Activated CD8-positive, alpha-beta T cell treated with anti-CD3 and anti-CD28 coated beads for 36 hours (primary cell): ENCODE results near the gene TXNL4A. TPM values are rescaled to one million over a fixed set of nuclear protein-coding genes. Genes with fewer than 3 reads are reported as not detected.

Source experiments
- ATAC-seq: fragments of 200-7000 bp; cut with Tn5 transposase; one replicate; pipeline ENCODE4 v1.10.0; 2021; ENCODE audit warnings: mild to moderate bottlenecking, moderate library complexity
- CTCF ChIA-PET: fragments of 350-600 bp; sonication (Branson Sonifier 250); formaldehyde crosslinking; loops from one replicate; lab custom pipeline; 2021; ENCODE audit warnings: antibody characterized with exemption; lab: Charles Lee
- POLR2A ChIA-PET: fragments of 350-600 bp; sonication (Branson Sonifier 250); formaldehyde crosslinking; loops from one replicate; lab custom pipeline; 2021; ENCODE audit warnings: antibody characterized with exemption; lab: Charles Lee
- DNase-seq: peaks from one replicate; pipeline ENCODE4 v3.0.0-alpha.2; 2020
- H3K27ac Mint-ChIP-seq: one replicate; pipeline ENCODE4 v1.8.0; 2021; ENCODE audit warnings: mild to moderate bottlenecking, mixed read lengths
- H3K27me3 Mint-ChIP-seq: one replicate; pipeline ENCODE4 v1.8.0; 2021; ENCODE audit warnings: mixed read lengths
- H3K36me3 Mint-ChIP-seq: one replicate; pipeline ENCODE4 v1.8.0; 2021; ENCODE audit warnings: low read depth, mixed read lengths
- H3K4me1 Mint-ChIP-seq: one replicate; pipeline ENCODE4 v1.8.0; 2021; ENCODE audit warnings: low read depth, mixed read lengths
- H3K4me3 Mint-ChIP-seq: one replicate; pipeline ENCODE4 v1.8.0; 2021; ENCODE audit warnings: mild to moderate bottlenecking, moderate library complexity, mixed read lengths
- H3K9me3 Mint-ChIP-seq: one replicate; pipeline ENCODE4 v1.8.0; 2021; ENCODE audit warnings: mixed read lengths
- intact Hi-C: fragments of 100-400 bp; cut with micrococcal nuclease; formaldehyde crosslinking; loops from one replicate; pipeline ENCODE4 v1.10.0; 2022
- total RNA-seq, 2 experiments: library from RNA; stranded (reverse); gene quantifications; one replicate each; pipeline ENCODE4 v1.2.3, GENCODE V29; 2021
- TF ChIP-seq, protein P1 (sequence below): fragments of 200-600 bp; IDR thresholded peaks from one replicate; pipeline ENCODE4 v1.8.0; 2022; ENCODE audit warnings: antibody characterized with exemption, mild to moderate bottlenecking

TXNL4A gene
- total RNA-seq, 2 experiments from 2014 or later = 172 to 189 TPM

DNA sequence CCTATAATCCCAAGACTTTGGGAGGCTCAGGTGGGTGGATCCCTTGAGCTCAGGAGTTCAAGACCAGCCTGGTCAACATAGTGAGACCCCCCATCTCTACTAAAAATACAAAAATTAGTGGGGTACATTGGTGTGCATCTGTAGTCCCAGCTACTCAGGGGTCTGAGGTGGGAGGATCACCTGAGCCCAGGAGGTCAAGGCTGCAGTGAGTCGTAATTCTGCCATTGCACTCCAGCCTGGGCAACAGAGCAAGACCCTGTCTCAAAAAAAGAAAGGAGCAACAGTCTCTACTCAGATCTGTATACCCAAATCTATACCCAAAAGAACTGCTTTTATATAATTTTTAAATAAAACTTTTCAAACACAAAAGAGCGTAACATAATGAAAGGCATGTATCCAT, 29.4 kb downstream of the TXNL4A start:
- no peak for DNase-seq
- Mint-ChIP-seq H3K36me3 (no peaks in the 10 kb centered on the region), H3K9me3 (no peaks in the 10 kb centered on the region), H3K27ac (no peak overlapping the region), H3K4me1 (peaks cover 28% of the 10 kb centered on the region), H3K27me3 (no peaks in the 10 kb centered on the region), H3K4me3 (no peak overlapping the region)
- CTCF ChIA-PET = interaction anchor here (1.0 kb wide), 1 partner anchor 31 kb away, joined by 3 read pairs; no protein-coding TSS in a partner anchor
- no peak for ATAC-seq
- intact Hi-C loops = no loop called here
- TF ChIP-seq, protein P1, sequence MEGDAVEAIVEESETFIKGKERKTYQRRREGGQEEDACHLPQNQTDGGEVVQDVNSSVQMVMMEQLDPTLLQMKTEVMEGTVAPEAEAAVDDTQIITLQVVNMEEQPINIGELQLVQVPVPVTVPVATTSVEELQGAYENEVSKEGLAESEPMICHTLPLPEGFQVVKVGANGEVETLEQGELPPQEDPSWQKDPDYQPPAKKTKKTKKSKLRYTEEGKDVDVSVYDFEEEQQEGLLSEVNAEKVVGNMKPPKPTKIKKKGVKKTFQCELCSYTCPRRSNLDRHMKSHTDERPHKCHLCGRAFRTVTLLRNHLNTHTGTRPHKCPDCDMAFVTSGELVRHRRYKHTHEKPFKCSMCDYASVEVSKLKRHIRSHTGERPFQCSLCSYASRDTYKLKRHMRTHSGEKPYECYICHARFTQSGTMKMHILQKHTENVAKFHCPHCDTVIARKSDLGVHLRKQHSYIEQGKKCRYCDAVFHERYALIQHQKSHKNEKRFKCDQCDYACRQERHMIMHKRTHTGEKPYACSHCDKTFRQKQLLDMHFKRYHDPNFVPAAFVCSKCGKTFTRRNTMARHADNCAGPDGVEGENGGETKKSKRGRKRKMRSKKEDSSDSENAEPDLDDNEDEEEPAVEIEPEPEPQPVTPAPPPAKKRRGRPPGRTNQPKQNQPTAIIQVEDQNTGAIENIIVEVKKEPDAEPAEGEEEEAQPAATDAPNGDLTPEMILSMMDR = no peak
- POLR2A ChIA-PET = no interaction called here

DNA sequence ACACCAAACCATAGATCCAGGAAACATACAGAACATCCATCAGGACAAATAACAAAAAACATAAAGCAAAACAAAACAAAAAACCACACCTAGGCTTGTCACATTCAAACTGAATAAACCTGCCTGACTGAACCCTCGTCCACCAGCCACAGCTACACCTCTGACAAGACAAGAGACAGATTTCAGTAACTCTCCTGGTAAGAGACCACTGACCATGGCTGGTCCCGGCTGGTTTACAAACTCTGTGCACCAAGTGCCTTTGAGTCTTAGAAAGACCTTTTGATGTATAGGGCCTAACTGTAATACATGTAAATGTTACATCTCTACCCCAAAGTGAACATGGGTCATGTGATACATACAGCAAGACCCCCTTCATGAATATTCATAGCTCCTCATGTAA, 32.1 kb downstream of the TXNL4A start:
- ATAC-seq (no peak), DNase-seq (no peak)
- Mint-ChIP-seq H3K4me1 (peaks cover 9% of the 10 kb centered on the region), H3K4me3 (no peak overlapping the region), H3K27me3 (no peaks in the 10 kb centered on the region), H3K36me3 (no peaks in the 10 kb centered on the region), H3K9me3 (no peaks in the 10 kb centered on the region), H3K27ac (no peak overlapping the region)
- ChIA-PET CTCF (no interaction called here), POLR2A (no interaction called here)
- intact Hi-C loops = no loop called here
- TF ChIP-seq, protein P1 = no peak

DNA sequence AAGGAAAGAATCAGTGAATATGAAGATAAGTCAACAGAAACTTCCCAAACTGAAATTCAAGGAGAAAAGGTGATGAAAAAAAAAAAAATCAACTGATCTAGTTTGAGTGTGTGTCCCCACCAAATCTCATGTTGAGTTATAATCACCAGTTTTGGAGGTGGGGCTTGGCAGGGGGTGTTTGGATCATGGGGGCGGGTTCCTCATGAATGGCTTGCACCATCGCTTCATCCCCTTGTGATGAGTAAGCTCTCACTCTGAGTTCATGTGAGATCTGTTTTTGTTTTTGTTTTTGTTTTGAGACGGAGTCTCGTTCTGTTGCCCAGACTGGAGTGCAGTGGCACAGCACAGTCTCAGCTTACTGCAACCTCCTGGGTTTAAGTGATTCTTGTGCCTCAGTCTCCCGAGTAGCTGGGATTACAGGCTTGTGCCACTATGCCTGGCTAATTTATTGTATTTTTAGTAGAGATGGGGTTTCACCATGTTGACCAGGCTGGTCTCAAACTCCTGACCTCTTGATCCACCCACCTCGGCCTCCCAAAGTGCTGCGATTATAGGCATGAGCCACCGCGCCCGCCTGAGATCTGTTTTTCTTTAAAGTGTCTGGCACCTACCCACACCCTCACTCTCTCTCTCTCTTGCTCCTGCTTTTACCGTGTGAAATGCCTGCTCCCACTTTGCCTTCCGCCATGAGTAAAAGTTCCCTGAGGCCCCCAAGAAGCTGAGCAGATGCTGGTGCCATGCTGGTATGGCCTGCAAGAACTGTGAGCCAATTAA, 32.9 kb downstream of the TXNL4A start:
- Mint-ChIP-seq H3K4me3 (no peak overlapping the region), H3K27me3 (no peaks in the 10 kb centered on the region), H3K9me3 (no peaks in the 10 kb centered on the region), H3K27ac (no peak overlapping the region), H3K36me3 (no peaks in the 10 kb centered on the region), H3K4me1 (peaks cover 5% of the 10 kb centered on the region)
- ChIA-PET CTCF (no interaction called here), POLR2A (interaction anchor here (1.8 kb wide), 1 partner anchor 11 kb away, joined by 6 read pairs; no protein-coding TSS in a partner anchor)
- no peak for ATAC-seq
- intact Hi-C loops = no loop called here
- TF ChIP-seq, protein P1 = no peak
- DNase-seq = peak; percentile 52

DNA sequence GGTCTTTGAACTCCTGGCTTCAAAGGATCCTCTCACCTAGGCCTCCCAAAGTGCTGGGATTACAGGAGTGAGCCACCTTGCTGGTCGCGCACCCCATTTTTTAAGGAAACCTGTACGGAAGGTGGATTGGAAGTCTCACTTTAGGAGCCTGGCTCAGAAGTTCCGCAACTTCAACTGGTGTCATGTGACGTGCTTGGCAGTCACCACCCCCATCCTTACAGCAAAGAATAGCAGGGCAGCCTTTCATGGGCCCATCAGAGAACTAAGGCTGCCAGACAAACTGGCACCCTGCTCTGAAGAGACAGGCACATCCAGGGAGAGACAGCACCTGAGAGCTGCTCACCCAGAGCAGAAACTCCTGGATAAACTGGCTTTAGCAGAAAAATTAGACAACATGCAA, 33.6 kb downstream of the TXNL4A start:
- POLR2A ChIA-PET = interaction anchor here (1.8 kb wide), 1 partner anchor 10 kb away, joined by 6 read pairs; no protein-coding TSS in a partner anchor
- H3K9me3 Mint-ChIP-seq = no peaks in the 10 kb centered on the region
- no peak overlapping the region for H3K27ac Mint-ChIP-seq

More for the DNA sequence above, 33.6 kb downstream of the TXNL4A start:
- CTCF ChIA-PET = interaction anchor here (1.0 kb wide), 1 partner anchor 202 kb away, joined by 3 read pairs; no protein-coding TSS in a partner anchor
- Mint-ChIP-seq H3K27me3 (no peaks in the 10 kb centered on the region), H3K4me3 (no peak overlapping the region), H3K36me3 (peaks cover 2% of the 10 kb centered on the region), H3K4me1 (peaks cover 12% of the 10 kb centered on the region)
- TF ChIP-seq, protein P1 = no peak
- intact Hi-C loops = no loop called here
- ATAC-seq (no peak), DNase-seq (no peak)
